H1 (cell line): Measurements from ENCODE around the gene NPHP4. TPM values are rescaled to one million over a fixed set of nuclear protein-coding genes. Genes with fewer than 3 reads are reported as not detected.

Source experiments
- BACH1 ChIP-seq: IDR thresholded peaks from 2 replicates; pipeline ENCODE4 v1.6.1; 2012; ENCODE audit warnings: low read length, improper control_type of control experiment
- CHD2 ChIP-seq: IDR thresholded peaks from 2 replicates; pipeline ENCODE4 v1.6.1; 2012; ENCODE audit warnings: low read length, improper control_type of control experiment
- PHF8 ChIP-seq: fragments of 200-600 bp; sonication (generic); conservative IDR thresholded peaks from 2 replicates; pipeline ENCODE4 v1.7.1; 2012; ENCODE audit warnings: low read depth, mild to moderate bottlenecking, inconsistent platforms, low read length, moderate library complexity
- POLR2AphosphoS5 ChIP-seq: IDR thresholded peaks from 2 replicates; pipeline ENCODE4 v1.6.1; 2011; ENCODE audit warnings: low read depth, low read length
- RBBP5 ChIP-seq: IDR thresholded peaks from 2 replicates; pipeline ENCODE4 v1.7.1; 2012; ENCODE audit warnings: low read depth, mild to moderate bottlenecking, inconsistent platforms, low read length, moderate library complexity, borderline replicate concordance
- RNF2 ChIP-seq: fragments of 200-900, 300-1000 bp; sonication (generic); IDR thresholded peaks from 2 replicates; pipeline ENCODE4 v1.7.1; 2016; ENCODE audit warnings: borderline replicate concordance, low read depth, mild to moderate bottlenecking, antibody characterized with exemption, low read length; ENCODE audit not compliant: poor library complexity, severe bottlenecking; ENCODE audit errors: missing control alignments
- RXRA ChIP-seq: IDR thresholded peaks from 2 replicates; pipeline ENCODE4 v1.6.1; 2011; ENCODE audit warnings: low read depth, mild to moderate bottlenecking, low read length, moderate library complexity; ENCODE audit not compliant: insufficient read depth
- SIRT6 ChIP-seq: IDR thresholded peaks from one replicate; pipeline ENCODE4 v1.7.1; 2012; ENCODE audit warnings: low read length, inconsistent platforms
- SIX5 ChIP-seq: IDR thresholded peaks from 2 replicates; pipeline ENCODE4 v1.6.1; 2011; ENCODE audit warnings: mild to moderate bottlenecking, low read depth, low read length
- SUZ12 ChIP-seq: fragments of 200-600 bp; sonication (generic); IDR thresholded peaks from 2 replicates; pipeline ENCODE4 v1.6.1; 2012; ENCODE audit warnings: mild to moderate bottlenecking, inconsistent platforms, low read length, moderate library complexity, mixed read lengths
- TEAD4 ChIP-seq: IDR thresholded peaks from 2 replicates; pipeline ENCODE4 v1.6.1; 2012; ENCODE audit warnings: low read depth, low read length, inconsistent platforms, mixed read lengths
- polyA plus RNA-seq, 7 experiments: library from polyadenylated mRNA; depleted of rRNA in 3 of 7; stranded (reverse) in 5 of 7; unstranded in 2 of 7; fragments of >200 nt in 5 of 7; fragments of 200-250 nt in 2 of 7; gene quantifications; 1 replicate in 5 of 7; 2 replicates in 1 of 7; 4 replicates in 1 of 7; pipeline versions ENCODE4 v1.2.1 to v1.2.3, GENCODE V29; 2011 to 2013; ENCODE audit warnings: missing spikeins in 2 of 7, mixed read lengths in 2 of 7
- total RNA-seq: library from RNA; stranded (reverse); fragmentation: NEBNext Ultra II Directional; extraction: Animal tissue kit (Norgen Biotek cat#: 25700); gene quantifications from 2 replicates; pipeline ENCODE4 v1.2.1, GENCODE V29; 2021
- TF ChIP-seq, protein P1 (sequence below): fragments of 300-600 bp; sonication (generic); IDR thresholded peaks from 2 replicates; pipeline ENCODE4 v1.7.1; 2012; ENCODE audit warnings: low read length, moderate library complexity, mild to moderate bottlenecking, inconsistent platforms; ENCODE audit not compliant: insufficient replicate concordance

NPHP4 gene
- total and polyA plus RNA-seq, 2 of the 8 experiments (the other 6 are each of a cell fraction or from before 2014, with no cell fraction given), result 5.8 to 14.0 TPM

DNA sequence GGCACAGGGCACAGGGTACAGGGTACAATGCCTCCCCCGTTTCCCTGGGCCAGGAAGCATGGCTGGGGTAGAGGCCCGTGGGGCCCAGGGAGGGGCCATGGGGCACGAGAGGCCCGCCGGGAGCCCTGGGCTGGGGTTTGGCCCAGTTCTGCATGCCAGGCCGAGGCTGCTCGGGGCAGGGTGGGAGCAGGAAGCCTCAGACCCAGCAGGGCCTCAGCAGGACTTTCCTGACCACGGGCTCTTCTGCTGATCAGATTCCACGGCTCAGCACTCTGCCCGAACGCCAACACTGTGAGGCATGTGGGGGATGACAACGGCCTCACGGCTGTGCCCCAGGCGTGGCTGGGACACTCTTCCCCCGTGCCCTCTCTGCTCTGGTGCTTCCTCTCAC lies 104.3 kb downstream of the NPHP4 start (continued):
- TF ChIP-seq, protein P1, sequence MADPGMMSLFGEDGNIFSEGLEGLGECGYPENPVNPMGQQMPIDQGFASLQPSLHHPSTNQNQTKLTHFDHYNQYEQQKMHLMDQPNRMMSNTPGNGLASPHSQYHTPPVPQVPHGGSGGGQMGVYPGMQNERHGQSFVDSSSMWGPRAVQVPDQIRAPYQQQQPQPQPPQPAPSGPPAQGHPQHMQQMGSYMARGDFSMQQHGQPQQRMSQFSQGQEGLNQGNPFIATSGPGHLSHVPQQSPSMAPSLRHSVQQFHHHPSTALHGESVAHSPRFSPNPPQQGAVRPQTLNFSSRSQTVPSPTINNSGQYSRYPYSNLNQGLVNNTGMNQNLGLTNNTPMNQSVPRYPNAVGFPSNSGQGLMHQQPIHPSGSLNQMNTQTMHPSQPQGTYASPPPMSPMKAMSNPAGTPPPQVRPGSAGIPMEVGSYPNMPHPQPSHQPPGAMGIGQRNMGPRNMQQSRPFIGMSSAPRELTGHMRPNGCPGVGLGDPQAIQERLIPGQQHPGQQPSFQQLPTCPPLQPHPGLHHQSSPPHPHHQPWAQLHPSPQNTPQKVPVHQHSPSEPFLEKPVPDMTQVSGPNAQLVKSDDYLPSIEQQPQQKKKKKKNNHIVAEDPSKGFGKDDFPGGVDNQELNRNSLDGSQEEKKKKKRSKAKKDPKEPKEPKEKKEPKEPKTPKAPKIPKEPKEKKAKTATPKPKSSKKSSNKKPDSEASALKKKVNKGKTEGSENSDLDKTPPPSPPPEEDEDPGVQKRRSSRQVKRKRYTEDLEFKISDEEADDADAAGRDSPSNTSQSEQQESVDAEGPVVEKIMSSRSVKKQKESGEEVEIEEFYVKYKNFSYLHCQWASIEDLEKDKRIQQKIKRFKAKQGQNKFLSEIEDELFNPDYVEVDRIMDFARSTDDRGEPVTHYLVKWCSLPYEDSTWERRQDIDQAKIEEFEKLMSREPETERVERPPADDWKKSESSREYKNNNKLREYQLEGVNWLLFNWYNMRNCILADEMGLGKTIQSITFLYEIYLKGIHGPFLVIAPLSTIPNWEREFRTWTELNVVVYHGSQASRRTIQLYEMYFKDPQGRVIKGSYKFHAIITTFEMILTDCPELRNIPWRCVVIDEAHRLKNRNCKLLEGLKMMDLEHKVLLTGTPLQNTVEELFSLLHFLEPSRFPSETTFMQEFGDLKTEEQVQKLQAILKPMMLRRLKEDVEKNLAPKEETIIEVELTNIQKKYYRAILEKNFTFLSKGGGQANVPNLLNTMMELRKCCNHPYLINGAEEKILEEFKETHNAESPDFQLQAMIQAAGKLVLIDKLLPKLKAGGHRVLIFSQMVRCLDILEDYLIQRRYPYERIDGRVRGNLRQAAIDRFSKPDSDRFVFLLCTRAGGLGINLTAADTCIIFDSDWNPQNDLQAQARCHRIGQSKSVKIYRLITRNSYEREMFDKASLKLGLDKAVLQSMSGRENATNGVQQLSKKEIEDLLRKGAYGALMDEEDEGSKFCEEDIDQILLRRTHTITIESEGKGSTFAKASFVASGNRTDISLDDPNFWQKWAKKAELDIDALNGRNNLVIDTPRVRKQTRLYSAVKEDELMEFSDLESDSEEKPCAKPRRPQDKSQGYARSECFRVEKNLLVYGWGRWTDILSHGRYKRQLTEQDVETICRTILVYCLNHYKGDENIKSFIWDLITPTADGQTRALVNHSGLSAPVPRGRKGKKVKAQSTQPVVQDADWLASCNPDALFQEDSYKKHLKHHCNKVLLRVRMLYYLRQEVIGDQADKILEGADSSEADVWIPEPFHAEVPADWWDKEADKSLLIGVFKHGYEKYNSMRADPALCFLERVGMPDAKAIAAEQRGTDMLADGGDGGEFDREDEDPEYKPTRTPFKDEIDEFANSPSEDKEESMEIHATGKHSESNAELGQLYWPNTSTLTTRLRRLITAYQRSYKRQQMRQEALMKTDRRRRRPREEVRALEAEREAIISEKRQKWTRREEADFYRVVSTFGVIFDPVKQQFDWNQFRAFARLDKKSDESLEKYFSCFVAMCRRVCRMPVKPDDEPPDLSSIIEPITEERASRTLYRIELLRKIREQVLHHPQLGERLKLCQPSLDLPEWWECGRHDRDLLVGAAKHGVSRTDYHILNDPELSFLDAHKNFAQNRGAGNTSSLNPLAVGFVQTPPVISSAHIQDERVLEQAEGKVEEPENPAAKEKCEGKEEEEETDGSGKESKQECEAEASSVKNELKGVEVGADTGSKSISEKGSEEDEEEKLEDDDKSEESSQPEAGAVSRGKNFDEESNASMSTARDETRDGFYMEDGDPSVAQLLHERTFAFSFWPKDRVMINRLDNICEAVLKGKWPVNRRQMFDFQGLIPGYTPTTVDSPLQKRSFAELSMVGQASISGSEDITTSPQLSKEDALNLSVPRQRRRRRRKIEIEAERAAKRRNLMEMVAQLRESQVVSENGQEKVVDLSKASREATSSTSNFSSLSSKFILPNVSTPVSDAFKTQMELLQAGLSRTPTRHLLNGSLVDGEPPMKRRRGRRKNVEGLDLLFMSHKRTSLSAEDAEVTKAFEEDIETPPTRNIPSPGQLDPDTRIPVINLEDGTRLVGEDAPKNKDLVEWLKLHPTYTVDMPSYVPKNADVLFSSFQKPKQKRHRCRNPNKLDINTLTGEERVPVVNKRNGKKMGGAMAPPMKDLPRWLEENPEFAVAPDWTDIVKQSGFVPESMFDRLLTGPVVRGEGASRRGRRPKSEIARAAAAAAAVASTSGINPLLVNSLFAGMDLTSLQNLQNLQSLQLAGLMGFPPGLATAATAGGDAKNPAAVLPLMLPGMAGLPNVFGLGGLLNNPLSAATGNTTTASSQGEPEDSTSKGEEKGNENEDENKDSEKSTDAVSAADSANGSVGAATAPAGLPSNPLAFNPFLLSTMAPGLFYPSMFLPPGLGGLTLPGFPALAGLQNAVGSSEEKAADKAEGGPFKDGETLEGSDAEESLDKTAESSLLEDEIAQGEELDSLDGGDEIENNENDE, result no peak
- TF ChIP-seq BACH1, result no peak
- no peak for TF ChIP-seq RBBP5
- TF ChIP-seq CHD2, result no peak
- TF ChIP-seq POLR2AphosphoS5, result no peak
- TF ChIP-seq PHF8, result no peak
- TF ChIP-seq SIRT6, result no peak
- TF ChIP-seq RNF2, result no peak
- TF ChIP-seq SUZ12, result no peak
- no peak for TF ChIP-seq TEAD4
- TF ChIP-seq SIX5, result no peak
- TF ChIP-seq RXRA, result no peak
